C4-2B (cell line): Measurements from ENCODE around the gene ELMO3.

Experiments used
- H3K27ac ChIP-seq: fragments of 450-650 bp; 2 replicates; pipeline ENCODE4 v1.5.1; 2017
- CTCF ChIP-seq: fragments of 450-650 bp; conservative IDR thresholded peaks from 2 replicates; pipeline ENCODE4 v1.5.1; 2017; ENCODE audit warnings: mild to moderate bottlenecking
- ZFX ChIP-seq: fragments of 450-650 bp; IDR thresholded peaks from 2 replicates; pipeline ENCODE4 v1.6.1; 2017

The ELMO3 gene

GRCh38 chr16:67202426-67202825 is 3.5 kb downstream of the ELMO3 start:
- TF ChIP-seq CTCF (no peak), ZFX (no peak)
- no peak overlapping the region for H3K27ac ChIP-seq

DNA sequence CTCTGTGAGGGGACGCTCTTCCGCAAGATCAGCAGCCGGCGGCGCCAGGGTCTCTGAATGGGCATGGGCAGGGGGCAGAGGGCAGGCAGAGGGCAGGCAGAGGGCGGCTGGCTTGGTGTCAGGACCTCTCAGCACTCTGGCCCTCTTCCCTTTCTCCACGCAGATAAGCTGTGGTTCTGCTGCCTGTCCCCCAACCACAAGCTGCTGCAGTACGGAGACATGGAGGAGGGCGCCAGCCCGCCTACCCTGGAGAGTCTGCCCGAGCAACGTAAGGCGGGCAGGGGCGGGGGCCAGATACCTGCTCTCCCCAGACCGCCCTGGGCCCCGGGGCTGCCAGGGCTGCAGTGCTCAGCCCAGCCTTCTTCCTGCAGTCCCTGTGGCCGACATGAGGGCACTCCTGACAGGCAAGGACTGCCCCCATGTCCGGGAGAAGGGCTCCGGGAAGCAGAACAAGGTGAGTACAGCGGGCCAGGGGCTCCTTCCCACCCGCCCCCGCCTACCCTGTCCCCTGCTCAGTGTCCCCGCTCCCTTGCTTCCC is 4.1 kb downstream of the ELMO3 start:
- TF ChIP-seq ZFX (no peak), CTCF (no peak)
- no peak overlapping the region for H3K27ac ChIP-seq

GRCh38 chr16:67204076-67204475 is 5.1 kb downstream of the ELMO3 start:
- TF ChIP-seq CTCF: no peak
- no peak for TF ChIP-seq ZFX
- H3K27ac ChIP-seq: no peak overlapping the region

- H3K27ac ChIP-seq: peak overlapping the region; percentile 34; the same call in 1 of the 2 replicates
- TF ChIP-seq CTCF (no peak), ZFX (no peak)
These were observed 7.4 kb downstream of the ELMO3 start for GRCh38 chr16:67206129-67206837.

DNA sequence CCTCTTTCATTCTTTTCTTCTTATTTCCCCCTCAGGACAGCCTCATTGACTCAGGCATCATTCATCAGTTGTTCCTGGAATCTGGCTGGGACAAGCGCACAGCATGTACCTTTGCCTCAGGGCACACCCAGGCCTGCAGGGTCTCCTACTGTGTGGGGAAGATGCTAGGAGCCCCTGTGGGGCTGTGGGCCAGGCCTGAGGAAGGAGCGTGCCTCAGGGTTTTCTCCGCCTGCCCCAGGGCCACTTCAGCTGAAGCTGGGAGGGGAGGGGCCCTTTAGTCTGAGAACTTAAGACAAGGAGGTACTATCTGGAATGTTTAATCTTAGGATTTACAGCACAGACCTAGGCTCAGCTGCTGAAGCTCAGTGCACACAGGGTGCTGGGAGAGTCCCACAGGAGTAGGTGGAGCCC is 7.9 kb downstream of the ELMO3 start:
- TF ChIP-seq ZFX: no peak
- no peak for TF ChIP-seq CTCF
- peak overlapping the region; percentile 34 for H3K27ac ChIP-seq

DNA sequence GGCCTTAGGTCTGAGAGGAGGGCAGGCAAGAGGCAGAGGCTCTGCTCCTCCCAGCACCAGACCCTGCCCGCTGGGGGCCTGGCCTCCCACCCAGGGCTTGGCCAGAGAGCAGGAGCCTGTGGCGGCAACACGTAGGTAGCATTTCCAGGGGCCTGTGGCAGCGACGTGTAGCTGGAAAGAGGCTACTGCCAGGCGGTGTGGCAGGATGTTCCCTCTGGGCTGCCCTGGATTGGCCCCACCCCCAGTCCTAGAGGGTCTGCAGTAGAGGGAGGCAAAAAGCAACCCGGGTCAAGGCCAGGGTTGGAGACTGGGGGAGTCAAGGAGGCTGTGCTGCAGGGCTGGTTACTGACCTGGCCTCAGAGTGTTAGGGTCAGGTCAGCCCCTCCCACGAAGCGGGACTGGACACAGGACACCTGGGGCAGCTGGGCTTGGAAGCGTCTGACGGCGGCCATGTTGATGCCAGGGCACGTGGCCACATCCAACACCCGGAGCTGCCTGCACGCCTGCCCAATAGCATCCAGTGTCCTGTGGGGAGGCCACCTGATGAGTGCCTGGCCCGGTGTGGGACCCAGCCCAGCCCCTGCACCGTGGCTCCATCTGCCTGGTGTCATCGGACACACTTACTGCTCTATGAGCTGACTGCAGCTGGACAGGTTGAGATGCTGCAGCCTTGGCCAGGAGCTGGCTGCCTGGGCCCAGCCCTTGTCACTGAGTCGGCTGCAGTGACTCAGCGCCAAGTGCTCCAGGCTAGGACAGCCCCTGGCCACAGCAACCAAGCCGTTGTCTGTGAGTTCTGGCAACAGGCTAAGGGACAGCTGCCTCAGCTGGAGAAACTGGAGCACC is 8.5 kb downstream of the ELMO3 start:
- H3K27ac ChIP-seq: peak overlapping the region; percentile 34
- TF ChIP-seq CTCF (no peak), ZFX (no peak)
